GM19239 (cell line): ENCODE data around the gene FADS2.
A peak's percentile ranks its signal among the peaks of the same experiment; 100 is the strongest.

Source experiments
- DNase-seq: peaks from one replicate; pipeline ENCODE4 v3.0.0; 2011; ENCODE audit warnings: low spot score; ENCODE audit not compliant: insufficient read length
- FAIRE-seq: peaks from 2 replicates; lab custom pipeline; 2011; peaks lifted over from hg19 to GRCh38; lab: Jason Lieb, UNC

FADS2 gene

DNA sequence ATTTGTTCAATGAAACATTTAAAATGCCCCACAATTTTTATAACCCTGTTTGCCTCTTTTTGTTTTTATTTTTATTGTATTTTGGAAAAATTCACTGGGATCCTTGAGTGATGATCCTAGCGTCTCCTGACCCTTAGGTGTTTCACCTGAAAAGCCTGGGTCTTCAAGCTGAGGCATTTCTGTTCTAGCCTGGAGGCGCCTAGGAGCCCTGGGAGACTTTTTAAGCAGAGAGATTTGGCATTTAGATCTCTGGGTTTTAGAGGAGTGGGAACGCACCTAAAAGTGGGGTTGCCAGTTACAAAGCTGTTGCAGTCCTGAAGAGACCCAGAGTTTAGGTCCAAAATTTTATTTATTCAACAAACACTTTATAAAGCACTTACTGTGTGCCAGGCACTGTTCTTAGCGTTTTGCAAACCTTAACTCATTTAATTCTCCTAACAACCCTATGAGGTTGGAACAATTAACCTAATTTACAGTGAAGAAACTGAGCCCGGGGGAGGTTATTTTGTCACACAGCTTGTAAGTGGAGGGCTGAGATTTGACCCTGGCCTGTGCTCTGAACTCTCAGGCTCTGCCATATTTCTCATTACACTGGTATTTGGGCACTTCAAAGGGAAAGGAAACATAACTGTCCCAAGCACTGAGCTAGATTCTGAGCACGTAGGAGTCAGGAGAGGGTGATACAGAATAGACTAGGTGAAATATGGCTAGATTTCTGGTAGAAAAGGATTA lies 10.5 kb upstream of the FADS2 start:
- DNase-seq, result no peak
- FAIRE-seq, result no peak

DNA sequence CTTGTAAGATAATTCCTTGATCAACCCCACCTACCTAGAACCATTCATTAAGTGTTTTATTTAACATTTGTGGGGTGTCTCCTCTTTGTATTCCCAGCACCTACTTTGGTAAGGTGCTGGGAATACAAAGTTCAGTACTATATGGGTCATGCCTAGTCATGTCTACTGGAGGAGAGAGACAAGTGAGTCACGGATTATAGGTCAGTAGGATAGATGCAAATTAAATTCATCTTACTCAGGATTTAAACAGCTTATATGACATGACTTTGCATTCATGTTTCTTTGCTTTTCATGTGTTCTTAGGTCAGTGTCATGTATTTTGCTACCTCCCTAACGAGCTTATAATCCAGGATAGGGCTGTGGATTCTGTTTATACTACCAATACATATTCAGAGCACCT lies 7.9 kb upstream of the FADS2 start:
- no peak for DNase-seq
- no peak for FAIRE-seq

DNA sequence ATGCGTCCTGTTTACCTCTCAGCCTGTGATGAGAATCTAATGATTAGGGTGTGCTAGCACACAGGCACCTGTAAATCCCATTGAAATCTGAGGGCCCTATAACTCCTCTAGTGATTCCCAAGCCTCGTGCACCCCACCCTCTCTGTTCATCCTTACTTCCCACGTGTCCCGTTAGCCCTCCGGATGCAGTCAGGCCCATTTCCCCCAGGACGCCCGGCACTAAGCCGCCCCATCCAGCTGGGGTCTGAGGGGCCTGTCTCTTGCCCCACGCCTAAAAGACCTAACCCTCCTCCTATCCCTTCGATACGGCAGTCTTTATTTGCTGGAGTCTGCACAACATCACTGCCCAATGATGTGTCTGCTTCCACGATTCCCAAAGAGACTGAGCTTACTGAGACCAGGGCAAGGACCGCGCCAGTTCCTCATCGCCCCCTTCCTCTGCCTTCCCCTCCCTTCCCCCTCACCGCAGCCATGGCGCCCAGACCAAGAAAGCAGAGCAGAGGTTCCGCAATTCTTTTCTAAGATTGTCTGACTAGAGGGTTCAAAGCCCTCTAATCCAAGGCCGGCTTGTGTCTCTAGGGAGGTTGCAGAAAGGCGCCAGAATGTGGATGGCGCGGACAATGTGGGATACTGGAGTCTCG lies 1.1 kb upstream of the FADS2 start:
- DNase-seq (no peak), FAIRE-seq (no peak)

DNA sequence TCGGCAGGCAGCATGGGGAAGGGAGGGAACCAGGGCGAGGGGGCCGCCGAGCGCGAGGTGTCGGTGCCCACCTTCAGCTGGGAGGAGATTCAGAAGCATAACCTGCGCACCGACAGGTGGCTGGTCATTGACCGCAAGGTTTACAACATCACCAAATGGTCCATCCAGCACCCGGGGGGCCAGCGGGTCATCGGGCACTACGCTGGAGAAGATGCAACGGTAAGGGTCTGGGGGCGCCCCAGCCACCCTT lies 204 bp downstream of the FADS2 start:
- FAIRE-seq (no peak), DNase-seq (no peak)

DNA sequence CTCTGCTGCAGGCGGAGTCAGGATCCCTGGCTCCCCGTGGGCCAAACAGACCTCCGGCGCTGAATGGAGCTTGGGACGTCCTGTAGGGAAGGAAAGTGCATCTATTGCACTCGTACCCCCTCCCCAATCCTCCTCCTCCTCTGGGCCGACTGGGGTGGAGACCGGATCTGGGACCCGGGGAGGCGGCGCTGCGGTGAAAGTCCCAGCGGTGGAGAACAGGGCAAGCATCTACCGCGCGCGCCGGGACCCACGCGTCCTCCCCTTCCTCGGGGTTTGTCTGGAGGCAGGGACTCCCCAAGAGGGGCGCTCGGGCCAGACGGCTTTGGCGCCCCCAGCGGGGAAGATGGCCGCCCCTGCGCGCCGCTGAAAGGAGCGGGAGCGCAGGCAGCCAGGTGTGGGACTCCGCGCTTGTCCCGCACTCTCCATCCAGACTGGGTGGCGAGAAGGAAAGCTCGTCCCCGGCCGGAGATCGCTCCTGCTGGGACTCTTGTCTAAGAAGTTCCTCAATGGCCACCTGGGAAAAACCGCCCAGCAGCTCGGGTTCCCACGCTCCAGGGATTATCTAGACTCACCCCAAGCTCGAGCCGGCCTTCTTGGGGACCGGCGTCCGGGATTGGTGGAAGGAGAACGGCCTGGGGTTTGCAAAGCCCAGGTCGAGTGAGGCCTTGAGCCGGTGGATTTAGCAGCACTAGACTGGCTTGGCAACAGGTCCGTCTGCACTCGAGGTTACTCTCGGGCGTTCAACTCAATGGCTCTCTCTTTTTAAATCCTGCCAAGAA lies 718 bp downstream of the FADS2 start:
- FAIRE-seq (peak; percentile 49), DNase-seq (no peak)

DNA sequence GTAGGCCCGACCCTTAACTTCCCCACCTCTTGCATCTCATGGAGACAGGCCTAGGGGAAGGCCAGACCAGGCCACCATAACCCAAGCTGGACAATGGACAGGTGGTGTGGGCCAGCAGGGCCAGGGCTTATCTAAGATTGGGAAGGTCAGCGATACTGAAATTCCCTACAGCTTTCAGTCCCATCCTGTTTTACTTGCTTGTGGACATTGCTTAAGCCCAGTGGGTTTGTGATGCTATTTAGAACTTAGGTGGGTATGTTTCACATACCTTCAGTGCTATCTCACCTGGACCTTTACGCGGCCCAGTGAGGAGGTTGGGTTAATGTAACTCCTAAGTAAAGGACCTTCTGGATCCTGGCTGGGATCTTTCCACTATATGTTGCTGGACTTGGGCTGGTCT lies 1.7 kb downstream of the FADS2 start:
- DNase-seq, result no peak
- no peak for FAIRE-seq

DNA sequence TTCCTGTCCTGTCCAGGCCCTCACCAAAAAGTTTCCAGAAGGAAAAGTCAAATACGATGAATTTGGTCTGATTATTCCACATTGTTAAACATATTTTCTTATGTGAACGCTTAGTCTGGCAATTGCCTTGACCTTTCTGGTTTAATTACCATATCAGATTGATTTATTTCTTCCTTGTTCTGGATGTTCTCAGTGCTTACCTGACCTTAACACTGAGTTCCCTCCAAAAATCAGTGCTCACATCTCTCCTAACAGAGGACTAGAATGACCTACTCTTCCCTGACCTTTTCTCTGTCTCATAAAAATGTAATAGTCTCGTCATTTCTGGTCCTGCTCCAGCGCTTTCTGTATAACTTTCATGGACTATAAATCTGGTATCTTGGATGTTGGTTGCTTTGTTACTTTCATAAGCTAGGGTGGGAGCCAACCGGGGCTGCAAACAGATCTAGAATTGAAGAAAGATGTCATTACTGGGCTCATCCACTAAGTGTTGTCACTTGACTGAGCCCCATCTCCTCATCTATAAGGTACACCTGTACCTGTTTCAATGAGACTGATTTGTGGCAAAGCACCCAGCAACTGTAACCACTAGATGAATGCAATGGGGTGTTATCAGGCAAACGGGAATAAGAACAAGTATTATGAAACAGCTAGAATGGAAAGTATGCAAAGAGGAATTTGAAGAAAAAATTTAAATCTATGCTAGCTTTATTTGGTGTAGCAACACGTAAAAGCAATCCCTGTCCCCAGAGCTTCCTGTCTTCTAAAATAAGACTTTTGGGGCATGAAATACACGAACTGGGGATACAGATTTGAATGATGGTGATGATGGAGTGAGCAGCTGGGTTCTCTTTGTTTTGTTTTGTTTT lies 2.4 kb downstream of the FADS2 start:
- DNase-seq (no peak), FAIRE-seq (peak; percentile 81)

DNA sequence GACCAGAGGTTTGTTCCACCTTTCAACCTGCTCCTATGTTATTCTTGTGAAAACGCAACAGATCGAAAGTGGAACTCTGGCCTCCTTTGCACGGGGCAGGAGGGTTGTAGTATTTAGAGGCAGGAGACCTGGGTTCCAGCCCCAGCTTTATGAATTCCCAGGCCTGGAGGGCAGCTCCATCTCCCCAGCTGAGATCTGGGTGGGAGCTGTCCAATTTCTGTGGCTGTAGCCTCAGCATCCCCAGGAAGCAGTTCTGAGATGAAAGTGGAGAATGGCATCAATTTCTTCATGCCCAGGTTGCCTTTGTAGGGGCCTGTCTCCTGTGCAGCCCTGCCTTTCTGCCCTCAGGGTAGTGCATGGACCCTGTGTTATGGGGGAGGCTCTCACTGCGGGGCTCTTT lies 4.1 kb downstream of the FADS2 start:
- FAIRE-seq, result no peak
- no peak for DNase-seq

DNA sequence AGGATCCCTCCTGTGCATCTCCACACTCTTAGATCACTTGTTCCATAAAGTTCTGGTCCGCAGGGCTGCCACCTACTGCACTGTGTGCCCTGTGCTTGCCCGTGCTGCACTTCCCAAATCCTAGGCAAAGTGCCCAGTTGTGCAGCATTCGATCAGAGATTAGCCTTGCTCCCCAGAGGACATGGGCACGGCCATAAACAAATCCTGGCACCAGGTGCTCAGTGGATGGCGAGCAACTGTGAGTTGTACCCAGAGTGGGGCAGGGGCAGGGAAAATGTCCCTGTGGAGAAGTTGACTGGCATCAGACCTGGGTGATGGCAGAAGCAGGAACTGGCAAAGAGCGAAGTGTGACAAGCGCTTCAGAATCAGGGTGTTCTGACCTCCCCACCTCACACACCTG lies 4.7 kb downstream of the FADS2 start:
- FAIRE-seq (no peak), DNase-seq (no peak)

DNA sequence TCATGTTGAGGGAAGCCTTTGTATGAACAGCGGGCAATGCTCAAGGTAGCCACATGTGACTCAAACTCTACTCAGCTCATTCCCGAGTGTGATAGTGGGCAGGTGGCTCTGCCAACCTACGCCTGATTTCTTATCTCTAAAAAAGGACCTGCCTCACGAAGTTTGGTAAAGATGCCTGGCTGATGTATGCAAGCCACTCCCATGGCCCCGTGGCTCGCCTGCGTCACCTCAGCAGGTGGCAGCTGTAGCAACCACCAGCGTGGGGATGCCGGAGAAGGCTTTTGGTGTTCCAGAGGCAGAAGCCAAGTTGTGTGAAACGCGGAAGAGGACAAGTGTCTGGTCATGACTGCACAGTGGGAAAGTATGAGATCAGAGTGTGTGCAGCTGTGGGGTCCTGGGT lies 5.4 kb downstream of the FADS2 start:
- DNase-seq, result no peak
- no peak for FAIRE-seq

DNA sequence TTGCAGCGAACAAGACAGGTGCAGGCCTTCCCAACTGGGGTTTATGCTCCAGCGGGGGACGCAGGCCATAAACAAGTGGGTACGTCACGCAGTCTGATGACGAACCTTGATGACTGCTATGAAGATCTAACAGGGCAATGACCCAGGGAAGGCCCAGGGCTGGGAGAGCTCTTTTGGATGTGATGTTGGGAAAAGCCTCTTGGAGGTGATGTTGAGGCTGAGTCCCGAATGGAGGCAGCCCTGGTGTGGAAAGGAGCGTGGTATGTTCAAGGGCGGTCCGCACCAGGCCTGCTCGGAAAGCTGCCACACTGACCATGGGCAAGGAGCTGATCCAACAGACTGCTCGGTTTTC lies 5.8 kb downstream of the FADS2 start:
- no peak for DNase-seq
- no peak for FAIRE-seq

DNA sequence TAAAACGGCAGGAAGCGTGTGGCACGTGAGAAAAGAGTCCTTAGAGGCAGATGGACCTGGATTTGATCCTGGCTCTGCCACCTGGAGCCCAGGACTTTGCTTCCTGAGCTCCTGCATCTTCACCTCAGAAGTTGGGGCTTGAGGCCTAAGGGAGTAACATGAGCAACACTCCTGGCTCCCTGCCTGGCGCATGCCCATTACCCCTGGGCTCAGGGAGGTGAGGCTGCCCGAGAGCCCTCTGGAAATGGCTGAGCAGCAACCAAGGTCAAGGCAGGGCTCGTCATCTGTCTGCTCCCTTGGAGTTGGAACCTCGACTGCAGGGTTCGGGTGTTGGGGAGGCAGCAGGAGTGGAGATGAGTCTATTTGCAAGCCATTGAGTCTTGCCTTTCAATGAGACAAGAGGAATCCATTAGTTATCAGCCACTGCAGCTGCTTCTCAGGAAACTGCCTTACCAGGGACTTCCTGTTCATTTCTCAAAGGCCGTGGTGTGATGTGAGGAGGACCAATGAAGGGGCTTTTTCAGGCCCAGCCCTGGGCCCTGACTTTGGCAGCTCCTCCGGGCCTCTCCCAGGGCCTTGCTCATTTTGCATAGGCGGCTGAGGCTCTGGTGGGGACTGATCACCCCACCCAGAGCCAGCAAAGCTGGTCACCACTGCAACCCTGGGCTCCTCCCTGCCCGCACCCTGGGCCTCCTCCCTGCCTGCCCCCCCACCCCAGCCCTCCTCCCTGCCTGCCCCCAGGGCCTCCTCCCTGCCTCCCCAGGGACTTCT lies 6.4 kb downstream of the FADS2 start:
- FAIRE-seq, result peak; percentile 87
- peak; percentile 80 for DNase-seq

DNA sequence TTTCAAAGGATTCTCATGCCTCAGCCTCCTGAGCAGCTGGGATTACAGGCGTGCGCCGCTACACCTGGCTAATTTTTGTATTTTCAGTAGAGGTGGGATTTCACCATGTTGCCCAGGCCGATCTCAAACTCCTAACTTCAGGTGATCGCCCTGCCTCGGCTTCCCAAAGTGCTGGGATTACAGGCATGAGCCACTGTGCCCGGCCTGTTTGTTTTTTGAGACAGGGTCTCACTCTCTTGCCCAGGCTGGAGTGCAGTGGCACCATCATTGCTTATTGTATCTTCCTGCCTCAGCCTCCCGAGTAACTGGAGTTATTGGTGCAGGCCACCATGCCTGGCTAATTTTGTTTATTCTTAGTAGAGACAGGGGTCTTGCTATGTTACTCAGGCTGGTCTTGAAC lies 8.1 kb downstream of the FADS2 start:
- DNase-seq, result no peak
- no peak for FAIRE-seq

DNA sequence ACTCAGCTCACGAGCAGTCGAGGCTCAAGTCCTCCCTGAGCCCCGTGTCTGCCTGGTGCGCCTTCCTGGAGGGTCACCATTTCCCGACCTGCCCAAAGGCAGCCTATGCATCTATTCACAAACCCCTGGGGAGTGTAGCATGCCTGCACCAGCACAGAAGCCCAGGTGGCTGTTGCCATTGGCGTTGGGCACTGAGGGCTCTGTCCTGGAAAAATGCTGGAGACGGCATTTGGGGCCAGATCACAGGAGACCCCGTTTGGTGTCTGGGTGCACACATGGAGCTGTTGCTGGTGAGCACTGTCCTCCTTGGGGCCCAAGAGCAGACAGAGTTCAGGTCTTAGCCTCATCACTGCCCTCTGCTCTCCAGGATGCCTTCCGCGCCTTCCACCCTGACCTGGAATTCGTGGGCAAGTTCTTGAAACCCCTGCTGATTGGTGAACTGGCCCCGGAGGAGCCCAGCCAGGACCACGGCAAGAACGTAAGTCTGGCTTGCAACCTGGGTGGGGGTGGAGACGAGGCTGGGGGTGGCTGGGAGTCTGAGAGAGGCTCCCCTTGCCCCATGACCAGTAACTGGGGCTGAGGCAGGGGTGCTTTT lies 9.4 kb downstream of the FADS2 start:
- no peak for DNase-seq
- FAIRE-seq, result no peak

DNA sequence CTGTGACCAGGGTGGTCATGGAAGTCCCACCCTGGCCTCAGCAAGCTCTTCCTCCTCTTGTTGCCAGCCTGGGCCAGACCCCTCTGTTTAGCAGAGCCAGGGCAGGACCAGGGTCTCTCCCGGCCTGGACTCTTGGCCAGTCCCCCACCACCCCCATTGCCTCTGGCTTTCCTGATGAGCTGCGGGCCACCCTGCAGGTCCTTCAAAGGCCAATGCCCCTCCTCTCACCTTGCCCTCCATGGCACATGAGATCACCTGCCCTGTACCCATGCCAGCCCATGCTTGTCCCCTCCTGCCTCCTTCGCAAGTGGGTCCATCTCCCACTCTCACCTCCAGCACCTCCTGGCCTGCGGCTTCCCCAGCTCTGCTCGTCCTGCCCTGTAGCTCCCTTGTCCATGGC lies 10.4 kb downstream of the FADS2 start:
- no peak for DNase-seq
- no peak for FAIRE-seq

DNA sequence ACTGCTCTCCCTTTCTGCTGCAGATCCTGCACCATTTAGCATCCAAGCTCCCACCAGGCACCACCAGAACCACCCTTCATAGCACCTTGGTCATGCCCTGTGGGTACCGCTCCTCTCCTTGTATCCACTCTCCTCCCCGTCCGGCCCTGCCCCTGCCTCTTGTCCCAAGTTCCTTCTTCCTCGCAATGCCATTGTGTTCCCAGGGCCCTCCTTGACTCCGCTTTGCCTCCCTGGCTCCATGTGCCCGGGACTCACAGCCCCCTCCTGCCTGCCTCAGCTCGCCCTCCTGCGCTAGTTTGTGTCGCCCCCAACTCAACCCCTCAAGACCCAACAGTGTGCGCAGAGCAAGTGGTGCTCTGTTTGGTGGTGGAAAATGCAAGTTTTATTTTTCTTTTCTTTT lies 10.8 kb downstream of the FADS2 start:
- FAIRE-seq (no peak), DNase-seq (no peak)

DNA sequence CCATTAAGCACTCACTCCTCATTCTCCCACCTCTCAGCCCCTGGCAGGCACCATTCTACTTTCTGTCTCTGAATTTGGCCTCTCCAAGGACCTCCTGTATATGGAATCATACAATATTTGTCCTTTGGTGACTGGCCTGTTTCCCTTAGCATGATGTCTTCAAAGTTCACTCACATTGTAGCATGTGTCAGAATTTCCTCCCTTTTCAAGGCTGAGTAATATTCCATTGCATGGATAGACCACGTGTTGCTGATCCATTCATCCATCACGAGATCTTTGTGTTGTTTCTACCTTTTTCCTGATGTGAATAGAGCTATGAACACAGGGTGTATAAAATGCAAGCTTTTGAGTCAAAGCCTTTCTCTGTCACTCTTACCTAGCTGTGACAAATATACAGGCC lies 11.6 kb downstream of the FADS2 start:
- FAIRE-seq, result no peak
- no peak for DNase-seq

DNA sequence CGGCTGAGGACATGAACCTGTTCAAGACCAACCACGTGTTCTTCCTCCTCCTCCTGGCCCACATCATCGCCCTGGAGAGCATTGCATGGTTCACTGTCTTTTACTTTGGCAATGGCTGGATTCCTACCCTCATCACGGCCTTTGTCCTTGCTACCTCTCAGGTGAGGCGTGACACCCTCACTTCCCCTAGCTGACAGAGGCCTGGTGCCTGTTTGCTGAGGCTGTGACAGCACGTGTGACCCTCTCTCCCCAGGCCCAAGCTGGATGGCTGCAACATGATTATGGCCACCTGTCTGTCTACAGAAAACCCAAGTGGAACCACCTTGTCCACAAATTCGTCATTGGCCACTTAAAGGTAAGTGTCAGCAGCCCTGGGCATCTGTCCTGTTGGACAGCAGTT lies 12.3 kb downstream of the FADS2 start:
- no peak for FAIRE-seq
- no peak for DNase-seq

DNA sequence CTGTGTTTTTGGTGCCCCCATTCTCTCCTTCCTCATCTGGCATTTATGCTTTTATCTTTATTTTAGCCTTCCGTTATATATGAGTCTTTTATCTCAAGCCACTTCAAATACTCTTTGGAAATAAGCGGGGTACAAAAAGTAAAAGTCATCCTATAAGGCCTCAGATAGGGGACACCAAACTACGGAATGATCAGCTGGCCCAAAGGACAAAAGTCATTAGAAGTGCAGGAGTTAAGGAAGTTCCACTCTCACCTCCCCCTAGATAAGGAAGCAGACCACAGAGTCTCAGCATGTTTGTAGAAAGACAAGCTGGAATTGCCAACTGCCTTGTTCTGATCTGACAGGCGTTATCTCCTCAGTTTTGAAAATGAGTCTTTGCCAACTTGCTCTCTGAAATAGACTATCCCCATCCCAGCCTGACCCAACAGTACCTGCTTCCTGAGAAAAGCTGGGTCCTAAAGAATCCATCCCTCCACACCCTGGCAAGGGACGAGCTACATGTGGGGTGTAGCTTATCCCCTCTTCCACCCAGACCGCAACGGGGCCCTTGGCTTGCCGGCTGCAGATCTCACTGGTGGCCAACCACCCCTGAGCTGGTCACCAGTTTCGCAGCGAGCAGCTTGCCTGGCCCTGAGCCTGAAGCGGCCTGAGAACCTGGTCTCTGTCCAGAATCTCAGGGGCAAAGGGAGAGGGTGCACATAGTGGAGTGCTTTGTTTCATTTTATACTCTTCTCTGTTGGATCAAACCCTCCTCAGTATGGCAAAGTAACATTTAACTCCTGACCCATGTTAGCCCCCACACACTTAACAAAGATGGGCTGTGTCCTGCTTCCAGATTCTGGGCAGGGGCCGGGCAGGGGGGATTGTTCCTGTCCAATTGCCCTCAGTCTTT lies 13.8 kb downstream of the FADS2 start:
- DNase-seq (no peak), FAIRE-seq (no peak)
